Heart left ventricle (tissue), 13 donors: Measurements from ENCODE around the gene ZNF22.

Source experiments
- CTCF ChIP-seq, 12 donors: fragments of 200-600 bp; sonication (generic) in 4 of 12; IDR thresholded peaks; one replicate each; pipeline versions ENCODE4 v1.5.0 to v1.8.0; 2018 to 2022; ENCODE audit warnings: antibody characterized with exemption in 12 of 12, mild to moderate bottlenecking in 5 of 12
- POLR2A ChIP-seq, 2 donors: fragments of 450-650 bp; IDR thresholded peaks; one replicate each; pipeline ENCODE4 v1.6.1; 2017; ENCODE audit warnings: antibody characterized with exemption in 2 of 2, mild to moderate bottlenecking in 2 of 2, moderate library complexity in 2 of 2
- donor health status: ischemic (EF 13 %, LVEDD 7.1; RV severe dilation, severe dysfunction).
- donor health status: DM: no; HTN: yes; CAD: no.
- donor health status: DM: no; HTN: no; CAD: no.
- donor health status: ischemic (EF 25% LVEDD 6.9; RV normal size, moderate dysfunction).
- donor health status: ischemic (EF 25% LVEDD 5.7; RV mildly dilated, moderate dysfunction).
- donor health status: ischemic (EF 35%, LVEDD 5.7; RV mildly dilated, moderate dysfunction).
- donor health status: nonischemic (EF 11% LVEDD 7.7; RV severe dilation, severe dysfunction).
- donor health status: DM: yes; HTN: yes; CAD: no.
- donor health status: PGD.
- donor health status: ischemic (EF 29% LVEDD 5.4; RV normal size, mild dysfunction).
- donor health status: nonischemic (EF 23%, LVEDD 6.1; RV moderate dilation, normal function).

- TF ChIP-seq CTCF (IDR thresholded peaks at IDR 0.05): peak in 11 of 12 donors; percentile 22 to 61 (median 44)
- no peak for TF ChIP-seq POLR2A (IDR thresholded peaks at IDR 0.05)
Observed at GRCh38 chr10:44990302-44990655, 10.4 kb upstream of the ZNF22 start.
